GM23338 (cell line): ENCODE measurements around the gene SMCR8. TPM values are rescaled to one million over a fixed set of nuclear protein-coding genes. Genes with fewer than 3 reads are reported as not detected.

Experiments used
- ATAC-seq: fragments of 200-7000 bp; cut with Tn5 transposase; 3 replicates; pipeline ENCODE4 v1.9.1; 2020
- DNase-seq: peaks from one replicate; pipeline ENCODE4 v3.0.0-alpha.2; 2015; ENCODE audit warnings: low spot score
- H2AFZ ChIP-seq: fragments of 200-600 bp; sonication (generic); 2 replicates; pipeline ENCODE4 v1.8.0; 2016; ENCODE audit warnings: antibody characterized with exemption, mild to moderate bottlenecking, moderate library complexity
- H3F3A ChIP-seq: fragments of 200-600 bp; sonication (generic); replicated peaks from 2 replicates; pipeline ENCODE4 v1.8.0; 2017; ENCODE audit warnings: antibody characterized with exemption, mixed run types, low read depth
- H3K27ac ChIP-seq: fragments of 200-600 bp; sonication (generic); 2 replicates; pipeline ENCODE4 v1.6.1; 2016; ENCODE audit warnings: low read depth
- H3K27me3 ChIP-seq: fragments of 200-600 bp; sonication (generic); 2 replicates; pipeline ENCODE4 v1.8.0; 2016; ENCODE audit warnings: mild to moderate bottlenecking, mixed run types, moderate library complexity; ENCODE audit not compliant: insufficient read depth
- H3K36me3 ChIP-seq: fragments of 200-600 bp; sonication (generic); 2 replicates; pipeline ENCODE4 v1.8.0; 2016; ENCODE audit warnings: mild to moderate bottlenecking; ENCODE audit not compliant: insufficient read depth
- H3K4me1 ChIP-seq: fragments of 200-600 bp; sonication (generic); 2 replicates; pipeline ENCODE4 v1.8.0; 2016; ENCODE audit warnings: mild to moderate bottlenecking, moderate library complexity; ENCODE audit not compliant: insufficient read depth
- H3K4me2 ChIP-seq: fragments of 200-600 bp; sonication (generic); 2 replicates; pipeline ENCODE4 v1.7.1; 2017; ENCODE audit warnings: mixed run types
- H3K4me3 ChIP-seq: fragments of 200-600 bp; sonication (generic); 2 replicates; pipeline ENCODE4 v1.6.1; 2016; ENCODE audit warnings: mixed run types
- H3K79me2 ChIP-seq: fragments of 200-600 bp; sonication (generic); replicated peaks from 2 replicates; pipeline ENCODE4 v1.8.0; 2017; ENCODE audit warnings: mild to moderate bottlenecking; ENCODE audit not compliant: insufficient read depth
- H3K9me2 ChIP-seq: fragments of 200-600 bp; sonication (generic); 2 replicates; pipeline ENCODE4 v1.8.0; 2017; ENCODE audit not compliant: insufficient read depth
- H4K20me1 ChIP-seq: fragments of 200-600 bp; sonication (generic); replicated peaks from 2 replicates; pipeline ENCODE4 v1.8.0; 2017; ENCODE audit warnings: mild to moderate bottlenecking; ENCODE audit not compliant: insufficient read depth
- H3K27ac Mint-ChIP-seq: 2 replicates; pipeline ENCODE4 v1.8.0; 2020; ENCODE audit warnings: inconsistent platforms, mild to moderate bottlenecking, moderate library complexity, mixed read lengths
- H3K27me3 Mint-ChIP-seq: 3 replicates; pipeline ENCODE4 v1.8.0; 2022; ENCODE audit warnings: low read depth, mild to moderate bottlenecking, moderate library complexity, mixed read lengths, inconsistent platforms; ENCODE audit not compliant: insufficient read depth, poor library complexity
- H3K36me3 Mint-ChIP-seq: 3 replicates; pipeline ENCODE4 v1.8.0; 2021; ENCODE audit warnings: low read depth, mild to moderate bottlenecking, inconsistent platforms, moderate library complexity, mixed read lengths
- H3K4me1 Mint-ChIP-seq: 3 replicates; pipeline ENCODE4 v1.8.0; 2020; ENCODE audit warnings: mild to moderate bottlenecking, inconsistent platforms, mixed read lengths
- H3K4me3 Mint-ChIP-seq: 3 replicates; pipeline ENCODE4 v1.8.0; 2021; ENCODE audit warnings: moderate library complexity, mild to moderate bottlenecking, inconsistent platforms, mixed read lengths
- H3K9me3 Mint-ChIP-seq: 3 replicates; pipeline ENCODE4 v1.8.0; 2020; ENCODE audit warnings: moderate library complexity, mild to moderate bottlenecking, inconsistent platforms, mixed read lengths
- CREB1 ChIP-seq: fragments of 250-450 bp; sonication (Bioruptor Pico); IDR thresholded peaks from 2 replicates; pipeline ENCODE4 v1.5.0; 2020; ENCODE audit warnings: low read depth, mild to moderate bottlenecking, moderate library complexity
- EZH2 ChIP-seq: fragments of 200-600 bp; sonication (generic); IDR thresholded peaks from one replicate; pipeline ENCODE4 v1.8.0; 2017; ENCODE audit warnings: antibody characterized with exemption, mild to moderate bottlenecking, low read depth; ENCODE audit not compliant: unreplicated experiment
- EZH2phosphoT487 ChIP-seq: fragments of 200-600 bp; sonication (generic); IDR thresholded peaks from one replicate; pipeline ENCODE4 v1.8.1; 2018; ENCODE audit warnings: antibody characterized with exemption; ENCODE audit not compliant: unreplicated experiment
- JUNB ChIP-seq: IDR thresholded peaks from one replicate; pipeline ENCODE4 v1.6.1; 2016; ENCODE audit warnings: antibody characterized with exemption; ENCODE audit not compliant: unreplicated experiment
- NANOG ChIP-seq: IDR thresholded peaks from 2 replicates; pipeline ENCODE4 v1.6.1; 2016; ENCODE audit warnings: antibody characterized with exemption, borderline replicate concordance
- STAT1 ChIP-seq: IDR thresholded peaks from one replicate; pipeline ENCODE4 v1.6.1; 2016; ENCODE audit warnings: antibody characterized with exemption; ENCODE audit not compliant: unreplicated experiment
- ZNF331 ChIP-seq: fragments of 250-450 bp; sonication (Bioruptor Pico); IDR thresholded peaks from 2 replicates; pipeline ENCODE4 v1.5.0; 2020; ENCODE audit warnings: low read depth, mild to moderate bottlenecking, moderate library complexity
- ZNF462 ChIP-seq: fragments of 250-450 bp; sonication (Bioruptor Pico); IDR thresholded peaks from 2 replicates; pipeline ENCODE4 v1.5.0; 2020; ENCODE audit warnings: mild to moderate bottlenecking, moderate library complexity
- polyA plus RNA-seq: library from polyadenylated mRNA; unstranded; fragments of >200 nt; fragmentation: Nextera tagmentation; extraction: Ambion mirVana; gene quantifications from 2 replicates; pipeline ENCODE4 v1.2.1, GENCODE V29; 2016
- total RNA-seq: library from RNA; depleted of rRNA; stranded (reverse); fragments of >200 nt; shearing (Covaris generic); gene quantifications from 2 replicates; pipeline ENCODE4 v1.2.3, GENCODE V29; 2014
- TF ChIP-seq, protein P1 (sequence below), 2 experiments: fragments of 200-600 bp in 1 of 2; sonication (generic) in 1 of 2; conservative IDR thresholded peaks; 2 replicates each; pipeline versions ENCODE4 v1.5.1 to v1.6.1; 2016 to 2017; ENCODE audit warnings: antibody characterized with exemption in 2 of 2, low read depth in 2 of 2, mild to moderate bottlenecking in 2 of 2, moderate library complexity in 1 of 2

The SMCR8 gene
- total and polyA plus RNA-seq, 2 experiments from 2014 or later, result 1.5 to 20.1 TPM

GRCh38 chr17:18277076-18277475, 38.0 kb upstream of the SMCR8 start (continued):
- no peak for TF ChIP-seq ZNF462 (CRISPR knock-in tag)

DNA sequence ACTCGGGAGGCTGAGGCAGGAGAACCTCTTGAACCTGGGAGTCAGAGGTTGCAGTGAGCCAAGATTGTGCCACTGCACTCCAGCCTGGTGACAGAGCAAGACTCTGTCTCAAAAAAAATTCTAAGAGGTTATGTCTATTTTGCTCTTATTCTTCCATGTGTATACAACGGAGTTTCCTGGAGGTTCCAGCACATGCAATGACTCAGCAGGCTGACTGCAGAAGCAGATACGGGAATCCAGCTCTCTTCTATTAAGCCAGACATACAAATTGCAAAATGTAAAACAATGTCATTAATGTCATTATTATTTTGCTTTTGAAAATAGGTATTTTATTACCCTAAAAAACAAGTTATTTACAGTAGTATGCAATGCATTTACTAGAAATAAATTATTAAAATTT, 36.2 kb upstream of the SMCR8 start:
- H3K27me3 Mint-ChIP-seq, result peaks cover 8% of the 10 kb centered on the region
- Histone ChIP-seq H3K36me3 (peaks cover 43% of the 10 kb centered on the region), H3K4me1 (no peaks in the 10 kb centered on the region), H3K79me2 (no peaks in the 10 kb centered on the region), H3F3A (0 out of 2 replicates have a peak, but pooled peaks cover 4% of the 10 kb centered on the region), H3K27me3 (no peaks in the 10 kb centered on the region), H2AFZ (no peak overlapping the region), H3K27ac (no peak overlapping the region), H3K9me2 (no peaks in the 10 kb centered on the region), H3K4me3 (no peak overlapping the region), H3K4me2 (no peak overlapping the region), H4K20me1 (no peaks in the 10 kb centered on the region; the same call in 1 of the 2 replicates)
- H3K4me3 Mint-ChIP-seq, result no peak overlapping the region
- no peaks in the 10 kb centered on the region for H3K4me1 Mint-ChIP-seq
- H3K9me3 Mint-ChIP-seq, result no peaks in the 10 kb centered on the region
- DNase-seq, result no peak
- H3K27ac Mint-ChIP-seq, result no peak overlapping the region
- no peak for ATAC-seq
- H3K36me3 Mint-ChIP-seq, result peaks cover 71% of the 10 kb centered on the region
- TF ChIP-seq ZNF331 (no peak), EZH2 (no peak), STAT1 (no peak), EZH2phosphoT487 (no peak), CREB1 (CRISPR knock-in tag) (no peak), JUNB (no peak), NANOG (no peak)
- TF ChIP-seq, protein P1, sequence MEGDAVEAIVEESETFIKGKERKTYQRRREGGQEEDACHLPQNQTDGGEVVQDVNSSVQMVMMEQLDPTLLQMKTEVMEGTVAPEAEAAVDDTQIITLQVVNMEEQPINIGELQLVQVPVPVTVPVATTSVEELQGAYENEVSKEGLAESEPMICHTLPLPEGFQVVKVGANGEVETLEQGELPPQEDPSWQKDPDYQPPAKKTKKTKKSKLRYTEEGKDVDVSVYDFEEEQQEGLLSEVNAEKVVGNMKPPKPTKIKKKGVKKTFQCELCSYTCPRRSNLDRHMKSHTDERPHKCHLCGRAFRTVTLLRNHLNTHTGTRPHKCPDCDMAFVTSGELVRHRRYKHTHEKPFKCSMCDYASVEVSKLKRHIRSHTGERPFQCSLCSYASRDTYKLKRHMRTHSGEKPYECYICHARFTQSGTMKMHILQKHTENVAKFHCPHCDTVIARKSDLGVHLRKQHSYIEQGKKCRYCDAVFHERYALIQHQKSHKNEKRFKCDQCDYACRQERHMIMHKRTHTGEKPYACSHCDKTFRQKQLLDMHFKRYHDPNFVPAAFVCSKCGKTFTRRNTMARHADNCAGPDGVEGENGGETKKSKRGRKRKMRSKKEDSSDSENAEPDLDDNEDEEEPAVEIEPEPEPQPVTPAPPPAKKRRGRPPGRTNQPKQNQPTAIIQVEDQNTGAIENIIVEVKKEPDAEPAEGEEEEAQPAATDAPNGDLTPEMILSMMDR (conservative IDR thresholded peaks at IDR 0.05; ENCODE audit: low read depth in 2 of 2), result no peak
